Breast epithelium (tissue), 3 donors: ENCODE results near the gene ABTB2.

Experiments used
- CTCF ChIP-seq, 3 donors: fragments of 450-650 bp; IDR thresholded peaks; one replicate each; pipeline ENCODE4 v1.5.1; 2016 to 2017; ENCODE audit warnings: antibody characterized with exemption in 3 of 3, mild to moderate bottlenecking in 3 of 3, moderate library complexity in 3 of 3
- POLR2A ChIP-seq: fragments of 450-650 bp; IDR thresholded peaks from one replicate; pipeline ENCODE4 v1.6.1; 2016; ENCODE audit warnings: antibody characterized with exemption, mild to moderate bottlenecking, moderate library complexity
- POLR2AphosphoS5 ChIP-seq, 3 donors: sonication (generic); formaldehyde crosslinking; IDR thresholded peaks; one replicate each; pipeline ENCODE4 v1.6.1; 2017; ENCODE audit warnings: antibody characterized with exemption in 3 of 3

- TF ChIP-seq CTCF (IDR thresholded peaks at IDR 0.05) (no peak), POLR2A (no peak), POLR2AphosphoS5 (IDR thresholded peaks at IDR 0.05) (no peak)
Measured at GRCh38 chr11:34238966-34239365, 118.8 kb downstream of the ABTB2 start.
